WI38 (cell line): ENCODE data around the gene OR51G2.

Source experiments
- H3K4me3 ChIP-seq: 2 replicates; pipeline ENCODE4 v1.5.1; 2011; ENCODE audit warnings: low read depth, mild to moderate bottlenecking, control low read depth, low read length
- TF ChIP-seq, protein P1 (sequence below): IDR thresholded peaks from 2 replicates; pipeline ENCODE4 v1.5.1; 2012; ENCODE audit warnings: low read depth, mild to moderate bottlenecking, control low read depth, low read length

The OR51G2 gene

DNA sequence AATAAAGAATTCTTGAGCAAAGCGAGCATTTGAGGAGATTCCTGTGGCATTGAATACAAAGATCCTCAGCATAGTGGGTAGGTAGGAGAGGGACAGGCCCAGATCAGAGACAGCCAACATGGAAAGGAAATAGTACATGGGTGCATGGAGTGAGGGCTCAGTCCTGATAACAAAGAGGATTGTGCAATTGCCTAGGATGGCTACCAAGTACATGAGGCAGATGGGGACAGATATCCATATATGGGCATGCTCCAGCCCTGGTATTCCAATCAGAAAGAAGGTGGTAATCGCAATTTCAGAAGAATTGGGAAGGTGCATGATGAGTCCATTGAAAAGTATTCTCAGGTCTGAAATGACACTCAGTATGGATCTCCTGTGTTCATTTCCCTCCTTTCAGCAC is 28.9 kb downstream of the OR51G2 start:
- H3K4me3 ChIP-seq = no peak overlapping the region
- TF ChIP-seq, protein P1, sequence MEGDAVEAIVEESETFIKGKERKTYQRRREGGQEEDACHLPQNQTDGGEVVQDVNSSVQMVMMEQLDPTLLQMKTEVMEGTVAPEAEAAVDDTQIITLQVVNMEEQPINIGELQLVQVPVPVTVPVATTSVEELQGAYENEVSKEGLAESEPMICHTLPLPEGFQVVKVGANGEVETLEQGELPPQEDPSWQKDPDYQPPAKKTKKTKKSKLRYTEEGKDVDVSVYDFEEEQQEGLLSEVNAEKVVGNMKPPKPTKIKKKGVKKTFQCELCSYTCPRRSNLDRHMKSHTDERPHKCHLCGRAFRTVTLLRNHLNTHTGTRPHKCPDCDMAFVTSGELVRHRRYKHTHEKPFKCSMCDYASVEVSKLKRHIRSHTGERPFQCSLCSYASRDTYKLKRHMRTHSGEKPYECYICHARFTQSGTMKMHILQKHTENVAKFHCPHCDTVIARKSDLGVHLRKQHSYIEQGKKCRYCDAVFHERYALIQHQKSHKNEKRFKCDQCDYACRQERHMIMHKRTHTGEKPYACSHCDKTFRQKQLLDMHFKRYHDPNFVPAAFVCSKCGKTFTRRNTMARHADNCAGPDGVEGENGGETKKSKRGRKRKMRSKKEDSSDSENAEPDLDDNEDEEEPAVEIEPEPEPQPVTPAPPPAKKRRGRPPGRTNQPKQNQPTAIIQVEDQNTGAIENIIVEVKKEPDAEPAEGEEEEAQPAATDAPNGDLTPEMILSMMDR = no peak

- H3K4me3 ChIP-seq = no peak overlapping the region
- TF ChIP-seq, protein P1 = no peak
Measured at GRCh38 chr11:4887591-4887990, 31.6 kb downstream of the OR51G2 start.

DNA sequence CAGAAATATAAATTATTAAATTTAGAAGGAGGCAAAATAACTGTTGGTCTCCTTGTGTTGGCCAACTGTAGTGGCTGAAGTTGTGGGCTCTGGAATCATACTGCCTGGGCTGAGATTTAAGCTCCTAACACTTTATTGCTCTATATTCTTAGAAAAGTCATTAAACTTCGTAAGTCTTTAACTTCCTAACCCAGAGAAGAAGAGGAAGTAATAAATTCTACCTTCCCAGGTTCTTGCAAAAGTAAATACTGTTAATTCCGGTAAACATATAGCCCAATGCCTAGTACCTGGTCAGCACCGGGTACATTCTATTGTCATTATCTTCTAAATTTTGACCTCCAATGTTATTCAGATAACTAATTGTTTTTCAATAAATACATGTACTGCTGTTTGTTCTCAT is 33.0 kb downstream of the OR51G2 start:
- TF ChIP-seq, protein P1 = no peak
- no peak overlapping the region for H3K4me3 ChIP-seq

DNA sequence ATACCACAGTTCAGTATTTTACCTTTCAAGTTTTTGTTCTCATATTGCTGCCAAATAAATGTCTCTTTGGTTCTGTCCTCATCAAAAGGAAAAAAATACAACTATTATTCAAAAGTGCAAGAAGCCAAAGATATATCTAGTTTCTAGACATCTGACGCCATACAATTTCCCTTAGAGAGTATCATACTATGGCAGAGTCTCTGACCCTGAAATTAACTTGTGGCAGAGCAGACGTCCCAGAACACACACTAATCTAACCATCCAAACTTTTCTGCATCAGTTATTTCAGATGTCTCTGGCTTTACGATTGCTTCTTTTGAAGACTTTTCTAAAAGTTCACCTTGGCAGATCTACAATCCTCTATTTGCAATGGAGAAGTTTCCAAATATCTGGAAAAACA is 34.8 kb downstream of the OR51G2 start:
- TF ChIP-seq, protein P1 = no peak
- H3K4me3 ChIP-seq = no peak overlapping the region

DNA sequence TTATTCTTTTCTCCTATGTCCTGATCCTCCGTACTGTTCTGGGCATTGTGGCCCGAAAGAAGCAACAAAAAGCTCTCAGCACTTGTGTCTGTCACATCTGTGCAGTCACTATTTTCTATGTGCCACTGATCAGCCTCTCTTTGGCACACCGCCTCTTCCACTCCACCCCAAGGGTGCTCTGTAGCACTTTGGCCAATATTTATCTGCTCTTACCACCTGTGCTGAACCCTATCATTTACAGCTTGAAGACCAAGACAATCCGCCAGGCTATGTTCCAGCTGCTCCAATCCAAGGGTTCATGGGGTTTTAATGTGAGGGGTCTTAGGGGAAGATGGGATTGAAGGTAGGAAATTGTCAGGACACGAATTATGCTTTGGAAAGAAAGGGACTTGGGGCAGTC is 36.6 kb downstream of the OR51G2 start:
- TF ChIP-seq, protein P1 = no peak
- no peak overlapping the region for H3K4me3 ChIP-seq

DNA sequence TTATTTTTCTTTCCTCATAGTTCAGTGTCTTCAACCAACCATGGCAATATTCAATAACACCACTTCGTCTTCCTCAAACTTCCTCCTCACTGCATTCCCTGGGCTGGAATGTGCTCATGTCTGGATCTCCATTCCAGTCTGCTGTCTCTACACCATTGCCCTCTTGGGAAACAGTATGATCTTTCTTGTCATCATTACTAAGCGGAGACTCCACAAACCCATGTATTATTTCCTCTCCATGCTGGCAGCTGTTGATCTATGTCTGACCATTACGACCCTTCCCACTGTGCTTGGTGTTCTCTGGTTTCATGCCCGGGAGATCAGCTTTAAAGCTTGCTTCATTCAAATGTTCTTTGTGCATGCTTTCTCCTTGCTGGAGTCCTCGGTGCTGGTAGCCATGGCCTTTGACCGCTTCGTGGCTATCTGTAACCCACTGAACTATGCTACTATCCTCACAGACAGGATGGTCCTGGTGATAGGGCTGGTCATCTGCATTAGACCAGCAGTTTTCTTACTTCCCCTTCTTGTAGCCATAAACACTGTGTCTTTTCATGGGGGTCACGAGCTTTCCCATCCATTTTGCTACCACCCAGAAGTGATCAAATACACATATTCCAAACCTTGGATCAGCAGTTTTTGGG is 37.2 kb downstream of the OR51G2 start, which contains the start of gene OR51T1:
Gene OR51T1, plus strand, starts transcription at position 41 of the 641 bp plus-strand sequence. Its CDS starts 0 bp downstream, at position 41.
- TF ChIP-seq, protein P1 = no peak
- H3K4me3 ChIP-seq = no peak within 1 kb of the TSS

GRCh38 chr11:4881188-4881587 is 38.0 kb downstream of the OR51G2 start:
- no peak overlapping the region for H3K4me3 ChIP-seq
- TF ChIP-seq, protein P1 = no peak
